NCI-H2171 (cell line): ENCODE results near the gene BRD3OS.

Experiments used
- DNase-seq: peaks from one replicate; lab custom pipeline; 2025; lab: John Stamatoyannopoulos, UW

Gene BRD3OS

GRCh38 chr9:134034215-134035040 lies 9.1 kb downstream of the BRD3OS start:
- DNase-seq = no peak

DNA sequence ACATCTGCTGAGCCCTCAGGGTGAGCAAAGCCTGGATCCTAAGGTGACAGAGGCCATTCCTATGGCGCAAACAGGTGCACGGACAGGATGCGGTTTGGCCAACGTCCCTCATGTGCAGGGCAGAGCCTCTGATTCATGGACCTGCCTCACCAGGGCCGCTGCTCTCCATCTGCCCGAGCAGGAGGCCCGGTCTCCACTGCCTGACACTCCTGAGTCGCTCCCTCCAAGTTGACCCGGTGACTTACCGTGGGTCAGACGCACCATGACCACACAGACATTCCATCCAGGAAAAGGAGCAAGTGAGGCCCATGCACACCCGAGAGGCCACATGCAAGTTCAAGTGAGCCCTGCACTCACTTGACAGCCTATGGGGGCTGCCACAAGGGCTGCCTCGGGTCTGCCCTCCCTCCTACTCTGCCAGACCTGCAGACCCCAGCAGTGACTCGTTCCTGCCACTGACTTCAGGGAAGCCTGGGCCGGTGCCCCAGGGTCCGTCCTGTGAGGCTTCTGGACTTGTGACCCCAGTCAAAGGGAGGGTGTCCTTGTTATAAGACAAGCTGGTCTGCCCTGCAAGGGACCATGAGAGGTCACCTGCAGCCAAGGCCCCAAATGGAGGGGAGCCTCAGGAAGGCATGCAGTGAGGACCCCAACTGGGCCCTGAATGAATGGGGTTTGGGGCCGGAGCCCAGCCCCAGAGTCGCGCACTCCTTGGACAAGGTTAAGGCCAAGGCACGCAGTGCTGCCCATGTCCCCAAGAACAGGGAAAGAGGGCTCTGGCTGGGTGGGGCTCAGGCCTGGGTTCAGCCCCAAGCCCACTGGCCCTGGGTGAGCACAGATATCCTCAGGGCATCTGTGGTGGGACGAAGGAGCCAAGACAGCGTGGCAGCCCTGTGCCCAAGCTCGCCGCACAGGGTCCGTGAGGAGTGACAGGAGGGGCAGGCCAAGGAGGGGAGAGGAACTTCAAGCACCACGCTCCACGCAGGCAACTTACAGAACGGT lies 10.1 kb downstream of the BRD3OS start:
- no peak for DNase-seq

DNA sequence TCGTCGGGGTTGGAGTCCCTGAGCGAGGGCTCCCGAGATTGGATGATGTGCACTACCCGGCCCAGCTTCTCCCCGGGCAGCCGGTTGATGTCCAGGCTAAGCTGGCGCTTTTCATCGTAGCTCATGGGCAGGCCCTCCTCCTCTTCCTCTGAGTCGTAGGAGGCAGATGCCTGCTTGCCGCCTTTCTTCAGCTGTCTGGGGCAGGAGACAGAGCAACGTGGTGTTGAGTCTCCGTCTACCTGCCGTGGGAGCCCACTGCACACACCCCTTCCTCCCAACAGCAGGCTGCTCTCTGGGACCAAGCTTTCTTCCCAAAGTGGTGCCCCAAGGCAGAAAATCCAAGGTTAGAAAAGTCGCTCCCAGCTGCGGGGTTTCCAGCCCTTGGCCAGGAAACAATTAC lies 10.8 kb downstream of the BRD3OS start:
- DNase-seq = no peak

GRCh38 chr9:134037641-134038040 lies 12.4 kb downstream of the BRD3OS start:
- no peak for DNase-seq

DNA sequence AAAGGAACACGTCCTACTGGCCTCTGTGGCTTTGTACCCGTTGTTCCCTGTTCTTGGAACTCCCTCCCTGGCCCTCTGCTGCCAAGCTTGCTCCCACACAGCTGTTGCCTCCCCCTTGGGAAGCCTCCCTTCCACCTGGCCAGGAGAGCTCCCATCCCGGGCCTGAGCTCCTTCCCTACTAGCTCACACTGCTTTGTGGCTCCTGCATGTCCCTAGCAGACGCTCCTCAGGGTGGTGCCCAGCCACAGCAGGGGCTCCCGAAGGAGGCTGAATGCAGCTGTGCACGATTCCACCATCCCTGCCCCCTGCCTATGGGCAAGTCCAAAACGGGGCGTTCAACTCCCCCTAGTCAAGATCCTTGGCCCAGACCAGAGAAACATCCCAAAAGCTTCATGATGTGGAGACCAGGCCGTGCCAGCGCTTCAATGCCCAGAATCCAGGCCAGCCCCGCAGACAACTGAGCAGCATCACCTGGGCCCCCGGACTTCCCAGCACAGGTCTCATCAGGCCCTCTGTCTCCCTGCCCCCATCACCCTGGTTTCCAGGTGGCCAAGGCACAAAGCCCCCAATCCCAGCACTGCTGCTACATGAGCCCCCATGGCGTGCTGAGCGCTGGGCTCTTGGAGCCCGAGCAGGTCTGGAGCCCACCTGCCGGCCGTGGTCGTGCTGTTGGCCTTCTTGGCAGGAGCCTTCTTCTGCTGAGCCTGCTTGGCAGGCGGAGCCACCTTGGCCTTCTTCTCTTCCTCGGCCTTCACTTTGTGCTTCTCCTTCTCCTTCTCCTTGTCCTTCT lies 14.3 kb downstream of the BRD3OS start:
- DNase-seq = no peak

GRCh38 chr9:134040176-134040565 lies 14.9 kb downstream of the BRD3OS start:
- no peak for DNase-seq

DNA sequence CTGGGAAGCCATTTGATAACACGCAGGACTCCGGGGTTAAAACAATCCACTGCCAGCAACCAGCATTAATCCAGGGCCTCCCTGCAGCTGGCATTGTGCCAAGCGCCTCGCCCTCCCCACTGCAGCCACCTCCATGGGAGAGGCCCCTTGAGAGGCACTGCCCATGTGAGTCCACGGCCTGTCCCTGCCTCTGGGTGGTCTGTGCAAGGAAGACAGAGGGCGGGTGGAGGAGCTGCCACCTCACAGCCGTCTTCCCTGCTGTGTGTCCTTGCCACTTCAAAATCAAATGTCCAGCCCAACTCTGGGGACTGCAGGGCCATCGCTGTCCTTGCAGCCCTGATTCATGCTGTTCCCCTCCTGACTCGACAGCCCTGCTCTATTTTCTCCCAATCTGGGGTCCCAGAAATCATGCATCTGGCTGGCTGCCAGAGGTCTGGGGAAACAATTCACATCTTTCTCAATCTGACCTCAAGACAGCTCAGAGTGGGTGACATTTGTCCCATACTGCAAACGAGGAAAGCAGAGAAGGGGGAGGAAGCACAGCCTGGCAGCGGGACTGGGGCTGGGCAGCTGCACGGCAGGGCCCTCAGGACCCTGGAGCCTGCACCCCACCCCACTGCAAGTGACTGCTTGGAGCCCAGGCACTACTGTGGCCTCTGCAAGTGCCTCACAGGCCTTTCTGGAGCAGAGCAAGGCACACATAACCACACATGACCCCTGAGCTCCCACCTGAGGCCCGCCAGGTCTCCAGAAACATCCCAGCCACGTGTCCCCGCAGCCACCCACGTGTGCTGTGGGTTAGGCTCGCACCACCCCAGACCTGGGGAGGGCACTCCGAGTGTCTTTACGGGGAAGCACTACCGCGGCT lies 15.7 kb downstream of the BRD3OS start:
- DNase-seq = no peak

DNA sequence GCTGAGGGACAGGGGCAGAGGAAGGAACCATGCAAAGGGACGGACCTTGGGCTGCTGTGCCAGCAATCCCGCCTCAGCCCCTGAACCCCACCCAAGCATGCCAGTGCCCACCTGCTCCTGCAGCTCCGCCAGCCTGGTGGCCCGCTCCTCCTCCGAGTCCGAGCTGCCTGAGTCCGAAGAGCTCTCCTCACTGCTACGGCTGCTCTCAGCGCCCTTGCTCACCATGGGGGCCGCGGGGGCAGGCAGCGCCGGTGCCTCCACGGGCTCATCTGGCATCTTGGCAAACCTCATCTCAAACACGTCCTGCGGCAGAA lies 16.3 kb downstream of the BRD3OS start:
- no peak for DNase-seq

DNA sequence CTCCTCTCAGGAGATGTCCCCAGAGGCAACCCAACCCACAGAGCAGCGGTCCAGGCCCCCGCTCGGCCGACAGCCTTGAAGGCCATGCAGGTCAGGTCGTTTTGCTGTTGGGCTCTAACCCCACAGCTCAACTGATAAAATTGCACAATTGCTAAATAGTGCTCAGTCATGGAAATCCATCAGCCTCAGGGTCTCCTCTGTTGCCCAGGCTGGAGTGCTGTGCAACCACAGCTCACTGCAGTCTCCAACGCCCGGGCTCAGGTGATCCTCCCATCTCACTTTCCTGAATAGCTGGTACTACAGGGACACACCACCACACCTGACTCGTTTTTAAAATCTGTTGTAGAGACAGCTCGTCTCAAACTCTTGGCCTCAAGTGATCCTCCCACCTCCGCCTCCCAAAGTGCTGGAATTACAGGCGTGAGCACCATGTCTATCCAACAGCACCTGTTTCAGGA lies 18.3 kb downstream of the BRD3OS start:
- no peak for DNase-seq

DNA sequence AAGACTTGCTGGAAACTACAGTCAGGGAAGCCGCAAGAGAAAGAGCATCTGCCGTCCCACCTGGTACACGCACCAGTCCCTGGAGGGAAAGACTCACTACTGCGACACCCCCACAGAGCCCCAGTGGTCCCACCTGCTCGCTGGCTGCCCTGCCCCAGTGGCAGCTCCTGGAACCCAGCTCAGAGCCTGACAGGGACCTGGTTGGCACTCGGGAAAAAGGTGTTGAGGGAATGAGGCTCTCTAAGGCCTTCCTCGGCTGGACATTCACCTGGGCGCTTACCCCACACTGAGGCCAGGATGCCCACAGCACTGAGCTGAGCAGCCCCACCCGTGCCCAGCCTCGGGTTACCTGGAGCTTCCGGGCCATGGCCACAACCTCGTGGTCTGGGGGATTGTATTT lies 19.7 kb downstream of the BRD3OS start:
- no peak for DNase-seq

GRCh38 chr9:134045841-134046544 lies 20.7 kb downstream of the BRD3OS start:
- DNase-seq = no peak

- no peak for DNase-seq
Observed at GRCh38 chr9:134046894-134047681, 21.8 kb downstream of the BRD3OS start.

DNA sequence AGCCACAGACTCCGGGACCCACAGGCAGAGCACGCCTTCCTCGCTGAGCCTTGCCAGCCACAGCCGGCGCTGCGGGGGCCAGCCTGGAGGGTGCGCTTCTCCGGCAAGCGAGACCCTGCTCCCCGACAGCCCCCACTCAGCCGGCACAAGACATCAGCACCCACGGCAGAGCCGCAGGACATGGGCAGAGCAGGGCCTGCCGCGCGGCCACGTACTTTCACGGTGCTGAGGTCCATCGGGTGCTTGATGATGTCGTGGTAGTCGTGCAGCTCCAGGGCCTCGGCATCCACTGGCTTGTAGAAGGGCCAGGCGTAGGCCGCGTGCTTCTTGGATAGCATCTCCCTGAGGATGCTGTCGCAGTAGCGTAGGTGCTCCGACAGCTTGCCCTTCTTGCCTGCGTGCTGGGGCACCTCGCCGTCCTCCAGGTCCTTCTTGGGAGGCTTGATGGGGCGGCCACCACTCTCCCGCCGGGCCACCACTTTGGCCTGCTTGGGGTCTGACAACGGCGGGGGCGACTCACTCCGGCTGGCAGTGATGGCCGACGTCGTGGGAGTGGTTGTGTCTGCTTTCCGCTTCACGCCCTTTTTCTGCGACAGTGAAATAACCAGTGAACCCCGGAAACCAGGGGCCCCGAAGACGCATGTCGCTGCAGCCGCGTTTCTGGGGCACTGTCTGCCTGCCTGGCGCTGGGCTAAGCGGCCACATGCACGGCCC lies 22.7 kb downstream of the BRD3OS start:
- no peak for DNase-seq

- no peak for DNase-seq
Observed at GRCh38 chr9:134048582-134048968, 23.3 kb downstream of the BRD3OS start.

DNA sequence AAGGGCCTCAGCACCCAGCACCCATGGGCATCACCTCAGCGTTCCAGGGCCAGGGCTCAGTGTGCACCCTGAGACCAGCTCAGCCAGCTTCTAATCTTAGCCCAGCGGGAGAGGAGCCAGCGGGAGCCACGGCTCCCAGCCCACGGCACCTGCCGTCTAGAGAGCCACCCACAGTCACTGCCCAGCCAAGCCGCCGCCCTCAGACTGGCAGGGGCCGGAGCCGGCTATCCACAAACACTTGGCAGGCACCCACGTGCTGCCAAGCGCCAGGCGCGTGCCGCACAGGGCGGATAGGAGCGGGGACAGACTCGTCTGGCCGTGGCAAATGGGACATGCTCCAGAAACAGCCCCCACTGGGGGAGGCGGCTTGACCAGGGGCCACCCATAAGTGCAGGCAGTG lies 24.0 kb downstream of the BRD3OS start:
- no peak for DNase-seq

DNA sequence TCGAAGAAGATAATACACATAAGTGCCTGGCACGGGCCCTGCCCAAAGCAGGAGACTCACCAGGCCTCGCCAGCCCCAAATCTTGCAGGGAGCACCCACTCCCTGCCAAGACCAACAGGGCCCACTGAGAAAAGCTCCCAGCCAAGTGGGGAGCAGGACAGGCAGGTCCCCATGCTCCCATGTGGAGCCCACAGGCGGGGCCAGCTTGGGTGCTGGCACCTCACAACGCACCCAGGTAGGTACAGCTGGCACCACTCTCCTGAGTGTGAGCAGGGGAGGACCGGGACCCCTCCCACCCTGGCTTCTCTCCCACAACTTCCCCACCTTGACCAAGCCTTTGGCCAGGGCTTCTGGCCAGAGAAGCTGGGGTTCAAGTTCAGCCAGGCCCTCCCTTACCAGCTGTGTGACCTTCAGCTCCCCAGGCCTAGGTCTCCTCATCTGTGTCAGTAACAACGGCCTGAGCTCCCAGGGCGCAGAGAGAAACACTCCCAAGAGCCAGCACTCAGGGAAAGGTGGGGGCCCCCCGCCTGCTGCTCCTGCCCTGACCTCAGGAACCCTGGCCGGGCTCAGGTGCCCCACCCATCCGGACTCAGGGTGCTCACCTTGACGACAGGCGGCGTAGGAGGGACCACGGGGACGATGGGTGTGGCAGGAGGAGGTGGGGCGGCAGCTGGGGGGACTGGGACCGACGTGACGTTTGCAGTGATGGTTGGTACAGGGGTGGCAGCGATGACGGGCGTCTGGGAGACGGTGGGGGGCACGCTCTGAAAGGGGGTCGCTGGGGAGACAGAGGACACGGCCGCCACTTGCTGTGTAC lies 24.7 kb downstream of the BRD3OS start:
- DNase-seq = no peak

DNA sequence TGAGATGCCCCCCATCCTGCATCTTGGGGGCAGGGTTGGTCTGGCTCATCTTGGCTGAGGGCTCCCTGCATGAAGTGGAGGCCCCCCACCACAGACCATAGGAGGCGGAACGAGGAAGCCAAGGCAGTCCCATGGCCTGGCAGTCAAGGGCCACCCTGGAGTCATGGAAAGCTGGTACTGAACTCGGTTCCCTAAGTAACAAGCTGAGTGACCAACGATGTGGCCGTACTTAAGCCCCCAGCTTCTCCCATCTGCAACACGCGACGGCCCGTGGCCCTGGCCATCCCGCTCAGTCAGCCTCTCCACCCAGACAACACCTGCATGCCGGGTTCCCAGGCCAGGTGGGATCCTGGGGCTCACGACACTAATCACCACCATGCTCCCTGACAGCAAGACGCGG lies 25.4 kb downstream of the BRD3OS start:
- no peak for DNase-seq

DNA sequence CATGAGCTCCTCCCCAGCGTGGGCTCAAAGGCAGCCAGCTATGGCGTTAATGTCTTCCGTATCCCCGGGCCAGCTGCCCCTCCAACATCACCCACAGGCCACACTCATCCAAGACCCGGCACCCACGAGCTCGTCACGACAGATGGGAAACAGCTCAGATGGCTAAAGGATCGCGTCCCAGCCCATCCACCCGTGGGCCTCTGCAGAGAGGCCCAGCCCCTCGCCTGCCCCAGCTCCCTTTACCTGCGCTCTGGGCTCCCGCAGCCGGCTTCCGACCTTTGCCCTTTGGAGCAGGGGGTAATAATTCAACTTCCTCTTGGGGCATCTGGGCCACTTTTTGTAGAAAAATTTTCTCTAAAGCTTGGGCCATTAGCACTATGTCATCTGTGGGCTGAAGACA lies 26.0 kb downstream of the BRD3OS start:
- no peak for DNase-seq
